B cell (primary cell): Measurements from ENCODE around the gene TUBE1. TPM values are rescaled to one million over a fixed set of nuclear protein-coding genes. Genes with fewer than 3 reads are reported as not detected.

Experiments used
- ATAC-seq: fragments of 200-7000 bp; cut with Tn5 transposase; one replicate; pipeline ENCODE4 v1.10.0; 2021; ENCODE audit warnings: low read depth, mild to moderate bottlenecking, moderate number of reproducible peaks, moderate library complexity
- CTCF ChIA-PET: fragments of 350-600 bp; sonication (Branson Sonifier 250); formaldehyde crosslinking; loops from one replicate; lab custom pipeline; 2021; ENCODE audit warnings: antibody characterized with exemption, inconsistent platforms; lab: Charles Lee
- POLR2A ChIA-PET: fragments of 350-600 bp; sonication (Branson Sonifier 250); formaldehyde crosslinking; loops from one replicate; lab custom pipeline; 2021; ENCODE audit warnings: antibody characterized with exemption; lab: Charles Lee
- DNase-seq: peaks from one replicate; pipeline ENCODE4 v3.0.0; 2013
- H2AFZ ChIP-seq: 2 replicates; pipeline ENCODE4 v1.6.1; 2012; ENCODE audit warnings: mild to moderate bottlenecking, low read depth, low read length; ENCODE audit not compliant: insufficient read depth, poor library complexity, severe bottlenecking
- H3K27ac ChIP-seq, 2 donors: 1 replicate in 1 of 2; 2 replicates in 1 of 2; pipeline ENCODE4 v1.5.1; 2012 to 2013; ENCODE audit warnings: low read length in 2 of 2, mild to moderate bottlenecking in 2 of 2, moderate library complexity in 1 of 2
- H3K27me3 ChIP-seq, 4 experiments: fragments of 200-600 bp in 1 of 4; sonication (generic) in 1 of 4; replicated peaks in 1 of 4; 1 replicate in 2 of 4; 2 replicates in 2 of 4; pipeline versions ENCODE4 v1.6.1 to v1.7.0; 2013 to 2016; ENCODE audit warnings: low read length in 3 of 4, mild to moderate bottlenecking in 2 of 4, mixed read lengths in 1 of 4, moderate library complexity in 1 of 4; ENCODE audit not compliant: insufficient read depth in 4 of 4, control insufficient read depth in 3 of 4; ENCODE audit errors: control extremely low read depth in 1 of 4
- H3K36me3 ChIP-seq, 2 experiments: replicated peaks in 1 of 2; 1 replicate in 1 of 2; 2 replicates in 1 of 2; pipeline versions ENCODE4 v1.6.1 to v1.7.1; 2013; ENCODE audit warnings: low read length in 1 of 2; ENCODE audit not compliant: insufficient read depth in 2 of 2, control insufficient read depth in 1 of 2; ENCODE audit errors: control extremely low read depth in 1 of 2, extremely low read depth in 1 of 2
- H3K4me1 ChIP-seq, 2 donors: fragments of 200-600 bp in 1 of 2; sonication (generic) in 1 of 2; 1 replicate in 1 of 2; 2 replicates in 1 of 2; pipeline versions ENCODE4 v1.5.1 to v1.6.1; 2013 to 2017; ENCODE audit warnings: low read length in 2 of 2; ENCODE audit not compliant: control insufficient read depth in 2 of 2, insufficient read depth in 2 of 2
- H3K4me2 ChIP-seq: replicated peaks from 2 replicates; pipeline ENCODE3; 2012; ENCODE audit warnings: mild to moderate bottlenecking, low read depth, low read length; ENCODE audit not compliant: poor library complexity, severe bottlenecking
- H3K4me3 ChIP-seq, 5 experiments: fragments of 200-600 bp in 1 of 5; sonication (generic) in 1 of 5; 1 replicate in 3 of 5; 2 replicates in 2 of 5; pipeline versions ENCODE4 v1.5.1 to v1.7.0; 2011 to 2016; ENCODE audit warnings: low read length in 4 of 5, mild to moderate bottlenecking in 4 of 5, low read depth in 2 of 5, control low read depth in 1 of 5, moderate library complexity in 1 of 5; ENCODE audit not compliant: insufficient read depth in 1 of 5; ENCODE audit errors: control extremely low read depth in 1 of 5, extremely low read depth in 1 of 5
- H3K79me2 ChIP-seq: fragments of 200-600 bp; sonication (generic); one replicate; pipeline ENCODE4 v1.6.0; 2016; ENCODE audit warnings: low read length; ENCODE audit not compliant: control insufficient read depth, insufficient read depth
- H3K9ac ChIP-seq: fragments of 200-600 bp; sonication (generic); 2 replicates; pipeline ENCODE4 v1.6.1; 2017; ENCODE audit warnings: mild to moderate bottlenecking, low read length, moderate library complexity
- H3K9me3 ChIP-seq, 3 donors: one replicate each; pipeline versions ENCODE4 v1.6.1 to v1.7.1; 2013; ENCODE audit warnings: low read length in 2 of 3; ENCODE audit not compliant: control insufficient read depth in 2 of 3, insufficient read depth in 1 of 3; ENCODE audit errors: control extremely low read depth in 1 of 3
- H4K20me1 ChIP-seq: 2 replicates; pipeline ENCODE4 v1.6.0; 2012; ENCODE audit warnings: mild to moderate bottlenecking, low read length; ENCODE audit not compliant: insufficient read depth, control insufficient read depth, poor library complexity, severe bottlenecking
- H3K27ac Mint-ChIP-seq: one replicate; pipeline ENCODE4 v1.8.0; 2021; ENCODE audit warnings: mixed read lengths
- H3K27me3 Mint-ChIP-seq: one replicate; pipeline ENCODE4 v1.8.0; 2021; ENCODE audit warnings: mixed read lengths
- H3K4me1 Mint-ChIP-seq: one replicate; pipeline ENCODE4 v1.8.0; 2021; ENCODE audit warnings: mixed read lengths
- H3K4me3 Mint-ChIP-seq: one replicate; pipeline ENCODE4 v1.8.0; 2021; ENCODE audit warnings: mixed read lengths
- H3K9me3 Mint-ChIP-seq: one replicate; pipeline ENCODE4 v1.8.0; 2022; ENCODE audit warnings: mixed read lengths; ENCODE audit not compliant: insufficient read depth
- CTCF ChIP-seq: fragments of 200-600 bp; IDR thresholded peaks from one replicate; pipeline ENCODE4 v1.8.0; 2022; ENCODE audit warnings: antibody characterized with exemption, mild to moderate bottlenecking
- WGBS: methylation state at CpG from one replicate; pipeline ENCODE4 v1.1.5; 2013; ENCODE audit warnings: missing lambda C conversion rate; ENCODE audit not compliant: insufficient coverage; 5-methylcytosine and 5-hydroxymethylcytosine counted together
- intact Hi-C: fragments of 100-400 bp; cut with micrococcal nuclease; formaldehyde crosslinking; loops from one replicate; pipeline ENCODE4 v1.10.0; 2022
- polyA plus RNA-seq: library from polyadenylated mRNA; depleted of rRNA; stranded (reverse); fragments of >200 nt; gene quantifications from 2 replicates; pipeline ENCODE4 v1.2.3, GENCODE V29; 2012
- total RNA-seq, 2 donors: library from RNA; stranded (reverse); fragments of 120-200 nt in 1 of 2; gene quantifications; 1 replicate in 1 of 2; 2 replicates in 1 of 2; pipeline versions ENCODE4 v1.2.3 to v1.2.4, GENCODE V29; 2013 to 2022

TUBE1 gene
- total and polyA plus RNA-seq, 2 donors (not counting 1 experiment from before 2014, with no cell fraction given): 14.3 to 24.5 TPM

GRCh38 chr6:112021691-112022310 lies 65.5 kb downstream of the TUBE1 start:
- Histone ChIP-seq H3K4me1 (no peaks in the 10 kb centered on the region), H3K36me3 (no peaks in the 10 kb centered on the region), H3K9me3 (peaks cover 0 to 8% (median 4%) of the 10 kb centered on the region in 3 donors), H3K4me2 (no peak overlapping the region), H3K4me3 (no peak overlapping the region), H3K9ac (no peak overlapping the region), H3K27ac (no peak overlapping the region), H2AFZ (no peak overlapping the region), H4K20me1 (no peaks in the 10 kb centered on the region), H3K79me2 (no peaks in the 10 kb centered on the region), H3K27me3 (no peaks in the 10 kb centered on the region)
- POLR2A ChIA-PET: no interaction called here
- 92% methylated on average over 6 of the region's 6 CpGs for WGBS
- CTCF ChIA-PET: no interaction called here
- Mint-ChIP-seq H3K9me3 (peaks cover 9% of the 10 kb centered on the region), H3K27ac (no peak overlapping the region), H3K4me3 (no peak overlapping the region), H3K27me3 (no peaks in the 10 kb centered on the region), H3K4me1 (no peaks in the 10 kb centered on the region)
- ATAC-seq (no peak), DNase-seq (no peak)
- no peak for TF ChIP-seq CTCF
- intact Hi-C loops: no loop called here

Other genes with a start within 250 kb of the TUBE1 start
- 92.4 and 94.0 TPM in 2 replicates for gene FYN, start 214.0 kb downstream of the TUBE1 start, total RNA-seq
- gene FYN, start 214.0 kb downstream of the TUBE1 start, polyA plus RNA-seq: 54.1 and 63.0 TPM in 2 replicates
- gene CCN6, start 33.4 kb downstream of the TUBE1 start, total RNA-seq: not detected in 2 replicates
- not detected in 2 replicates for gene CCN6, start 33.4 kb downstream of the TUBE1 start, polyA plus RNA-seq
- gene FAM229B, start 109 bp upstream of the TUBE1 start, total RNA-seq: 4.0 and 4.4 TPM in 2 replicates
- gene FAM229B, start 109 bp upstream of the TUBE1 start, polyA plus RNA-seq: 0.65 and 1.3 TPM in 2 replicates
- gene LAMA4, start 167.1 kb upstream of the TUBE1 start, total RNA-seq: not detected in 2 replicates
- gene LAMA4, start 167.1 kb upstream of the TUBE1 start, polyA plus RNA-seq: not detected in 2 replicates